ES-I3 (cell line): ENCODE data around the gene SH3D19.
"Not testable (repeated sequence)": the region's sequence is repeated elsewhere in the genome, so short reads cannot be mapped to it uniquely, and the experiment has no call there.

Experiments used
- H3K36me3 ChIP-seq: 2 replicates; pipeline ENCODE4 v1.6.1; 2013; ENCODE audit warnings: mild to moderate bottlenecking, low read length, control low read depth, moderate library complexity; ENCODE audit not compliant: insufficient read depth
- H3K4me1 ChIP-seq: 2 replicates; pipeline ENCODE4 v1.6.1; 2013; ENCODE audit warnings: mild to moderate bottlenecking, control low read depth, low read length; ENCODE audit not compliant: insufficient read depth
- H3K9ac ChIP-seq: 2 replicates; pipeline ENCODE4 v1.6.1; 2013; ENCODE audit warnings: low read depth, mild to moderate bottlenecking, low read length, moderate library complexity
- H3K9me3 ChIP-seq: 2 replicates; pipeline ENCODE4 v1.6.1; 2013; ENCODE audit warnings: mild to moderate bottlenecking, low read length, moderate library complexity; ENCODE audit not compliant: control insufficient read depth, insufficient read depth

Gene SH3D19

DNA sequence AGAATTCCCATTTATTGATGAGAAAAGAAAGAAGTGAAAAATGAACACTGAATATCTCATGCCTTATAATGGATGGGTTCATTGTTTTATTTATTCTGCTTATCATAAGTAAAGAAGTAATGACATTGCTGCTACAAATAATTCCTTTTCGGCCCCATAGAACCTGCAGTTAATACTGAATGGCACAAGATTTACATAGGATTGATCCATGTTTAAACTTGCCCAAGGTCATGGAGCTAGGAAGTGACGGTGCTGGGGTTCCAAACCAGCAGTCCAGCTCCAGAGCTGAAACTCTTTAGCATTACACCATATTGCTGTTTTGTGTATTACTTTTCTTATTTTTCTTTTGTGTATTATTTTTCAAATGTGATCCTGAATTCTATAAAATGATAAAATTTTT, 78.7 kb downstream of the SH3D19 start:
- Histone ChIP-seq H3K4me1 (peaks cover 13% of the 10 kb centered on the region; the same call in 1 of the 2 replicates), H3K9me3 (no peaks in the 10 kb centered on the region), H3K36me3 (no peaks in the 10 kb centered on the region), H3K9ac (no peak overlapping the region)

DNA sequence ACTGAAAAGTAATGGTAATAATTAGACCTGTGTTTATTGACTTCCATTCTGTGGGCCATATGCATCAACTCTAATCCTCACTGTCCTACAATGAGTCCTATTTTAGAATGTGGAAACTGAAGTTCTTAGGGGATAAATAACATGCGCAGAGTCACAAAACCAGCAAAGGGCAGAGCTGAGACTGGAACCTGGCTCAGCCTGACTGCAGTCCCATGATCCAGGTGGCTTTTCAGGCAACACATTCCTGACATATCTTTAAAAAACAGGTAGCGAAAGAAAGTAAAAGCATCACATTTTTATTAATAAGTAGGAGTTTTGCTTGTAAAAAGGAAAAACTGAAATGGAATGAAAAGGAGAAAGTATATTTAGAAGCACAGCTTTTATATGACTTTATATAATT, 83.1 kb downstream of the SH3D19 start:
- Histone ChIP-seq H3K9me3 (no peaks in the 10 kb centered on the region), H3K9ac (no peak overlapping the region), H3K4me1 (peaks cover 13% of the 10 kb centered on the region; the same call in 1 of the 2 replicates), H3K36me3 (no peaks in the 10 kb centered on the region)

GRCh38 chr4:151239608-151240007, 85.8 kb downstream of the SH3D19 start:
- peaks cover 13% of the 10 kb centered on the region; the same call in 1 of the 2 replicates for H3K4me1 ChIP-seq
- no peak overlapping the region for H3K9ac ChIP-seq

GRCh38 chr4:151238477-151238876, 86.9 kb downstream of the SH3D19 start:
- Histone ChIP-seq H3K9me3 (no peaks in the 10 kb centered on the region; the same call in 1 of the 2 replicates), H3K4me1 (peaks cover 13% of the 10 kb centered on the region; the same call in 1 of the 2 replicates), H3K36me3 (no peaks in the 10 kb centered on the region)

More at GRCh38 chr4:151239608-151240007, 85.8 kb downstream of the SH3D19 start:
- Histone ChIP-seq H3K36me3 (no peaks in the 10 kb centered on the region), H3K9me3 (no peaks in the 10 kb centered on the region; the same call in 1 of the 2 replicates)

GRCh38 chr4:151236036-151236435, 89.4 kb downstream of the SH3D19 start:
- Histone ChIP-seq H3K9me3 (no peaks in the 10 kb centered on the region; the same call in 1 of the 2 replicates), H3K36me3 (no peaks in the 10 kb centered on the region), H3K9ac (no peak overlapping the region), H3K4me1 (no peaks in the 10 kb centered on the region)

More at GRCh38 chr4:151238477-151238876, 86.9 kb downstream of the SH3D19 start:
- no peak overlapping the region for H3K9ac ChIP-seq

DNA sequence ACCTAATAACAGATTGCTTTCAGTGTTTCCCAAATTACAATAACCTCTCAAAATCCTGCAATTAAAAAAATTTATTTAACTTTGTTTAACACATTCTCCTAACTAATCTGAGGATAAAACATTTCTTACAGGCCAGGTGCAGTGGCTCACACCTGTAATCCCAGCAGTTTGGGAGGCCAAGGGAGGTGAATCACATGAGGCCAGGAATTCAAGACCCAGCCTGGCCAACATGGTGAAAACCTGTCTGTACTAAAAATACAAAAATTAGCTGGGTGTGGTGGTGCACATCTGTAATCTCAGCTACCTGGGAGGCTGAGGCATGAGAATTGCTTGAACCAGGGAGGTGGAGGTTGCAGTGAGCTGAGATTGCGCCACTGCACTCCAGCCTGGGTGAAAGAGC, 90.0 kb downstream of the SH3D19 start:
- H3K4me1 ChIP-seq, H3K36me3 ChIP-seq, H3K9ac ChIP-seq, H3K9me3 ChIP-seq: not testable (repeated sequence)

DNA sequence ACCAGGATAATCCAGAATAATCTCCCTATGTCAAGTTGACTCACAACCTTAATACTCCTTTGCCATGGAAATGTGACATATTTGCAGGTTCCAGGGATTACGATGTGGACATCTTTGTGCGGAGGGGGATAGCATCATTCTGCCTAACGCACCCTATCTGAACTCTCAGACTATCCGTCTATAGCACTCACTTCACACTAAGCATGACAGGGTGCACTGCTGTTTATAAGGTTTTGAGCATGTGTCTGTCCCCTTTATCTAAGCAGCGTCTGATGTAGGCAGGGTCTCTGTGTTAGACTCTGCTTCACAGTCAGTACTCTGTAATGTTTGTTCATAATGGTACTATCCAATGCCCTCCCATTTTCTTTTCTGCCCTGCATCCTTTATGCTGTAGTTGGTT, 91.8 kb downstream of the SH3D19 start:
- Histone ChIP-seq H3K36me3 (no peaks in the 10 kb centered on the region), H3K9me3 (no peaks in the 10 kb centered on the region; the same call in 1 of the 2 replicates), H3K4me1 (no peaks in the 10 kb centered on the region), H3K9ac (no peak overlapping the region)

- Histone ChIP-seq H3K9me3 (no peaks in the 10 kb centered on the region; the same call in 1 of the 2 replicates), H3K9ac (no peak overlapping the region)
Observed at GRCh38 chr4:151231915-151232595, 93.3 kb downstream of the SH3D19 start.

DNA sequence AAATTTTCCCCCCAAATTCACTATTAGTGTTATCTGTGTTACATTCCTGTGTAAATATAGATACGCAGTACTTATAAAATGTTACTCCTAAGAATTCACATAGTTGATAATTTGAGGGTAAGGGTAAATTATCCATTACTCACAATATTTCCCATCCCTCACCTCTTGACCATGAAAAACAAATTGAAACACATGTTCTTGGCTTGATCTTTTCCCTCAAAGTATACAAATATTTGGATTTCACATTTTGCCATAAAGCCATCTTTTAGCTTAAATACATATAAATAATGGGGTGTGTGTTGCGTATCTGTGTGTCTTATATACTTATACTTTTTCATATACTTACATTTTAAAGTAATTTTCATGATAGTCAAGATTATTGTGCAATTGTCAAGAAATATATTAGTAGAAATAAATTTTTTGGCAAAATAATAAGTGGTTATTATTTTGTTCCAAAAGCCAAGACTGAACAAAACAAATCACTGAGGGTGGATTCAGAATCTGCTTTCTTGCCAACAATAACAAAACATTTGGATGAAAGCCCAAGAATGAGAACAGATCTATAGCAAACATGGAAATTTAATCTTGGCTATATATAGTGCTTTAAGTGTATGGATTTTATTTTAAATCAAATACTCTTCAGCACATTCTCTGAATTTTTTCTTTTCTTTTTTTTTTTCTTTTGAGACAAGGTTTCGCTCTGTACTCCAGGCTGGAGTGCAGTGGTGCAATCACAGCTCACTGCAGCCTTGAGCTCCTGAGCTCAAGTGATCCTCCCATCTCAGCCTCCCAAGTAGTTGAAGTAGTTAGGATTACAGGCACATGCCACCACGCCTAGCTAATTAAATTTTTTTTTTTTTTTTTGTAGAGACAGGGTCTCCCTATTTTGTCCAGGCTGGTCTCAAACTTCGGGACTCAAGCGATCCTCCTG, 97.0 kb downstream of the SH3D19 start:
- Histone ChIP-seq H3K36me3 (no peaks in the 10 kb centered on the region), H3K9ac (no peak overlapping the region), H3K4me1 (peaks cover 13% of the 10 kb centered on the region), H3K9me3 (no peaks in the 10 kb centered on the region)

More at GRCh38 chr4:151231915-151232595, 93.3 kb downstream of the SH3D19 start:
- H3K4me1 ChIP-seq, result peaks cover 5% of the 10 kb centered on the region; the same call in 1 of the 2 replicates
- H3K36me3 ChIP-seq, result no peaks in the 10 kb centered on the region

DNA sequence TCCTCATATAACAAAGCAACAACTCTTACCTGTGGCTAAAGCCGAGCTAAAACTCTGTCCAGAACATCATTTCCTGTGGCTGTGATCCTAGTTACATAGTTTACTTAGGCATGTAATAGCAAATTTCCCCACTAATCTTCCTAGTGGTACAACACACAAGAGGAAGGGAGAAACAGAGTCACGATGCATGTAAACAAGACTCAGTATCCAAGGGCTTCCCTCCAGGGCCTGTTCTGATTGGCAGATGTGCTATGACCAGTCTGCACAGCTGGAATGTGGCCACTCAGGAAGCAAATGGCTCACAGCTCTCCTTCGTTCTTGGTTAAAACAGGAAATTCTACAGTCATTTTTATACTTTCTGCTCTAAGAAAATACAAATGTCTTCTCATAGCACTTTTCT, 97.7 kb downstream of the SH3D19 start:
- H3K36me3 ChIP-seq, result no peaks in the 10 kb centered on the region
- H3K4me1 ChIP-seq, result peaks cover 13% of the 10 kb centered on the region
- no peaks in the 10 kb centered on the region for H3K9me3 ChIP-seq
- no peak overlapping the region for H3K9ac ChIP-seq

GRCh38 chr4:151227172-151227571, 98.2 kb downstream of the SH3D19 start:
- peaks cover 13% of the 10 kb centered on the region for H3K4me1 ChIP-seq
- H3K9me3 ChIP-seq, result no peaks in the 10 kb centered on the region
- no peaks in the 10 kb centered on the region for H3K36me3 ChIP-seq
- no peak overlapping the region for H3K9ac ChIP-seq

DNA sequence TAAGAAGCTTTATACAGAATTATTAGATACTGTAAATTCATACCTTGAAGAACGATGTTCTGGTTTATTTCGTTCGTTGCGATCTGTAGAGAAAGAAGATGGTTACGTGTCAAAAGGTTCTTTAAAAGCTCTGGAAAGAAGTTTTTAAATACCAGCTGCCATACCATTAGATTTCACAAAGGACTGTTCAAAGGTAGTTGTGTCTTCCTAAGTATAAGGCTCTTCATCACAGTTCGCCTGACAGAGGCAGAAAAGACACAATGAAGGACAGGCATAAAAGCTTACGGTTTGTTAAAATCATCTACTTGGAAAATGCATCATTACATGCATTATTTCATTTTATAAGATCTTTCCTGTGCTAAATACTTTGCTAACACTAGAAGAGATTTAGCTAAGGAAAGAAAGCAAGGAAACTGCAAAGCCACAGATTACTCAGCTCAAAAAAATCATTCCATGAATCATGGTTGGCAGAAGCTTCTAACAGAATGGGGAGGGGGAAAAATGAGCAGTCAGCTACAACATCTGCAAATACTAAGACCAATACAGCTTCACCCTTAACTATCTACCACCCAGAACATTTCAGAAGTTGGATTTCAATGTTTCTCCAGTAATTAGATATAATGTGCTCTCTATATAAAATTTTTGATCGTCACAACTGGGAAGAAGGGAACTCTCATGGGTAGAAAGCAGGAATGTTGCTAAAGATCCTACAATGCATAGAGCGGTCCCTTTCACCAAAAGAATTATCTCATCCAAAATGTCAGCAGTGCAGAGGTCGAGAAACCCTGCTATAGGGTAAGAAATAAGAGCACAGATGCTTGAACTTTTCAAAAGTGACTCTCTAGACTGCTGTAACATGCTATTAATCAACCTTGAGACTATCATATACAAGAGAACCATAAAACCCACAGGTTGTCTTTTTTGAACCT, 99.1 kb downstream of the SH3D19 start:
- H3K4me1 ChIP-seq, result peaks cover 13% of the 10 kb centered on the region
- H3K36me3 ChIP-seq, result no peaks in the 10 kb centered on the region
- no peaks in the 10 kb centered on the region for H3K9me3 ChIP-seq
- no peak overlapping the region for H3K9ac ChIP-seq

GRCh38 chr4:151223465-151223864, 101.9 kb downstream of the SH3D19 start:
- no peak overlapping the region for H3K9ac ChIP-seq
- H3K9me3 ChIP-seq, result no peaks in the 10 kb centered on the region
- peaks cover 13% of the 10 kb centered on the region for H3K4me1 ChIP-seq
- no peaks in the 10 kb centered on the region for H3K36me3 ChIP-seq

- Histone ChIP-seq H3K9me3 (no peaks in the 10 kb centered on the region), H3K4me1 (no peaks in the 10 kb centered on the region; the same call in 1 of the 2 replicates), H3K36me3 (no peaks in the 10 kb centered on the region), H3K9ac (no peak overlapping the region)
Observed at GRCh38 chr4:151219948-151220347, 105.5 kb downstream of the SH3D19 start.
